HG02623 (cell line): ENCODE data around the gene RITA1.
"Not testable (repeated sequence)": the region's sequence is repeated elsewhere in the genome, so short reads cannot be mapped to it uniquely, and the experiment has no call there.

Source experiments
- ATAC-seq: cut with Tn5 transposase; IDR thresholded peaks from one replicate; pipeline ENCODE4 v1.9.1; 2021; ENCODE audit warnings: moderate library complexity; ENCODE audit not compliant: unreplicated experiment

RITA1 gene

GRCh38 chr12:113201187-113202177 lies 16.0 kb downstream of the RITA1 start:
- ATAC-seq: no peak

GRCh38 chr12:113202300-113203075 lies 17.0 kb downstream of the RITA1 start:
- ATAC-seq: no peak

DNA sequence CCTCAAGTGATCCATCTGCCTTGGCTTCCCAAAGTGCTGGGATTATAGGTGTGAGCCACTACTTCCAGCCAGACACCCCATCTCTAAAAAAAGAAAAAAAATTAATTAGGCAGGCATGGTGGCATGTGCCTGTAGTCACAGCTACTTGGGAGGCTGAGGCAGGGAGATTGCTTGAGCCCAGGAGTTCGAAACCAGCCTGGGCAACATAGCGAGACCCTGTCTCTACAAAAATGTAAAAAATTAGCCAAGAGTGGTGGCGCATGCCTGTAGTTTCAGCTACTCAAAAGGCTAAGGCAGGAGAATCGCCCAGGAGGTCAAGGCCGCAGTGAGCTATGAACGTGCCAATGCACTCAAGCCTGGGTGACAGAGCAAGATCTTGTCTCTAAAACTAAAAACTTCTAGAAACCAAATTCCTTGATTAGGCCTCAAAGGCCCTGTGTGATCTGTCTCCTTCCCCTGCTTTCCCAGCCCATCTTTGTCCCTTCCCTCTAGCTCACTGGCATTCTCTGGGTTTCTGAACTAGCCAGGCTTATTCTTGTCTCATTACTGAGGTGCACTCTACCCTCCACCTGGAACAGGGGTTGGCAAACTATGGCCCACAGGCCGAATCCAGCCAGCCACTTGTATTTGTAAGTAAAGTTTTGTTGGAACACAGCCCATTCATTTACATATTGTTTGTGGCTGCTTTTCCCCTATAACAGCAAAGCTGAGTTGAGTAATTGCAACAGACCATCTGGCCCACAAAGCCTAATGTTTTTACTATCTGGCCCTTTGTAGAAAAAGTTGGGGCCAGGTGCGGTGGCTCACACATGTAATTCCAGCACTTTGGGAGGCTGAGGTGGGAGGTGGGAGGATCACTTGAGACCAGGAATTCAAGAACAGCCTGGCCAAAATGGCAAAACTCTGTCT lies 18.6 kb downstream of the RITA1 start:
- no peak for ATAC-seq

DNA sequence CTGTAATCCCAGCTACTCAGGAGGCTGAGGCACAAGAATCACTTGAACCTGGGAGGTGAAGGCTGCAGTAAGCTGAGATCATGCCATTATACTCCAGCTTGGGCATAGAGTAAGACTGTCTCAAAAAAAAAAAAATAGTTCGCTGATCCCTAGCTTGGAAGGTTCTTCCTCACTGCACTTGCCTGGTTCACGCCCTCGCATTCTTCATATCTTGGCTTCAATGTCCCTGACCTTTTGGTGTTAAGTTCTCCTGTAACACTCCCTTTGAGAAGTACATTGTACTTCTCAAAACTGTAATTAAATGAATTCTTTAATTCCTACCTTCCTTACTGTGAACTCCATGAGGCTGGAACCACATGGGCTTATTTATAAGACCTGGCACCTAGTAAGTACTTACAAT lies 19.3 kb downstream of the RITA1 start:
- ATAC-seq: no peak

- ATAC-seq: not testable (repeated sequence)
These were observed 21.3 kb downstream of the RITA1 start for GRCh38 chr12:113206802-113207201.

- no peak for ATAC-seq
These were observed 22.1 kb downstream of the RITA1 start for GRCh38 chr12:113207613-113208040.

DNA sequence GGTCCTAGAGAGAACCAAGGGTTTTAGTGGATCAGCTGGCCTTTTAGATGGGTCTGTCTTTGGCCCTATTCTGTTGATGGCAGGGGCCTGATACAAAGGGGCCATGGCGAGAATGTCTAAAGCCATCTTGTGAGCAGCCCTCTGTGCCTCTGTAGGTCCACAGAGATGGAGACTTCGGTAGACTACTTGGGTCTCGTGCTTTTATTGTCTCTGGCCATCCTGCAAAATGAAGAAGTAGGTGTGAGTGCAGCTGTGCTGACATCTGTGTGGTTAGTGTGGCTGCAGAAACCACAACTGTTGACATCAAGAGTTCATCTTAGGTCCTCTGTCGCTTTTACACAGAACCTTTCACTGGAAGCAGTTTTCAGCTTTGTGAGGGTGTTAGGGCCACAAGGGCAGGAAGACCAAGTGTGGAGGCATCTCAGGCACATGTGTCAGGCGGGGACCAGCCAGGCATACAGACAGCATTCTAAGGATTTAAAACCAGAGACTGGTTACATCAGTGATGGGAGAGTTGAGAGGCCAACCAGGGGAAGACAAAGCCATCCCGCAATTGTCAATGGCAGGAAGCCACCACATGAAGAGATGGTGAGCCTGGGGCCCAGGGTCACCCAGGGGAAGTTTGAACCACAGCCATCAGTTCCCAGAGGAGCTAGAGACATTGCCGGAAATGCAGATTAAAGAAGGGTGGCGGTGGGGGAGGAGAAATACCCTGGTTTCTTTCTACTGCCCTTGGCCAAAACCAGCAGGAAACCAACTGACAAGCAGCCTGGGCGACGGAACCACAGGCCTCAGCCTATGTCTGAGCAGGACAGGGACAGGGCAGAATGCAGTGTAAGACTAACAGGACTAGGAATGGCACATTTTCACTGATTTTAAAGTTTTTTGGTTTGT lies 22.8 kb downstream of the RITA1 start:
- peak; percentile 65 for ATAC-seq

DNA sequence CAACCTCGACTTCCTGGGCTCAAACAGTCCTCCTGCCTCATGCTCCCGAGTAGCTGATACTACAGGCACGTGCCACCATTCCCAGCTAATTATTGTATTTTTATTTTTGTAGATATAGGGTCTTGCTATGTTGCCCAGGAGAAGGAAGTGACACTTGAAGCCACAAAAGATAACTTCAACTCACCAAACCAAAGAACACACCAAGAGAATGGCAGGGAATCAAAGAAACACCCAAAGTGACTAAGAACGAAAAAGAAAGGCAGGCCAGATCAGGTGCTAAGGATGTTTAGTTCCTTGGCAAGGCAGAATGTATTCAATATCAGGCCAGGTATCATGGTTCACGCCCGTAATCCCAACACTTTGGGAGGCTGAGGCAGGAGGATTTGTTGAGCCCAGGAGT lies 25.6 kb downstream of the RITA1 start:
- no peak for ATAC-seq

GRCh38 chr12:113214895-113215400 lies 29.4 kb downstream of the RITA1 start:
- ATAC-seq: no peak

DNA sequence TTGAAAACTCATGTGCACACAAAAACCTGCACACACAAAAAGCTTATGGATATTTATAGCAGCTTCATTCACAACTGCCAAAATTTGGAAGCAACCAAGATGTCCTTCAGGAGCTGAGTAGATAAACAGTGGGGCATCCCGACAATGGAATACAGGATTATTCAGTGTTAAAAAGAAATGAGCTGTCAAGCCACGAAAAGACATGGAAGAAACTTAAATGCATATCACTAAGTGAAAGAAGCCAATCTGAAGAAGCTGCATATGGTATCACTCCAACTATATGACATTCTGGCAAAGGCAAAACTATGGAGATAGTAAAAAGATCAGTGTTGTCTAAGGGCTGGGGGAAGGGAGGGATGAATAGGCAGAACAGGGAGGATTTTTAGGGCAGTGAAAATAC lies 30.5 kb downstream of the RITA1 start:
- ATAC-seq: no peak

GRCh38 chr12:113220593-113221180 lies 35.2 kb downstream of the RITA1 start:
- no peak for ATAC-seq

GRCh38 chr12:113221181-113221996 lies 35.9 kb downstream of the RITA1 start, which contains the start of gene TPCN1:
Gene TPCN1, plus strand, starts transcription at chr12:113221464. Its CDS starts 5,389 bp downstream, at chr12:113226853.
- ATAC-seq: peak; percentile 84

DNA sequence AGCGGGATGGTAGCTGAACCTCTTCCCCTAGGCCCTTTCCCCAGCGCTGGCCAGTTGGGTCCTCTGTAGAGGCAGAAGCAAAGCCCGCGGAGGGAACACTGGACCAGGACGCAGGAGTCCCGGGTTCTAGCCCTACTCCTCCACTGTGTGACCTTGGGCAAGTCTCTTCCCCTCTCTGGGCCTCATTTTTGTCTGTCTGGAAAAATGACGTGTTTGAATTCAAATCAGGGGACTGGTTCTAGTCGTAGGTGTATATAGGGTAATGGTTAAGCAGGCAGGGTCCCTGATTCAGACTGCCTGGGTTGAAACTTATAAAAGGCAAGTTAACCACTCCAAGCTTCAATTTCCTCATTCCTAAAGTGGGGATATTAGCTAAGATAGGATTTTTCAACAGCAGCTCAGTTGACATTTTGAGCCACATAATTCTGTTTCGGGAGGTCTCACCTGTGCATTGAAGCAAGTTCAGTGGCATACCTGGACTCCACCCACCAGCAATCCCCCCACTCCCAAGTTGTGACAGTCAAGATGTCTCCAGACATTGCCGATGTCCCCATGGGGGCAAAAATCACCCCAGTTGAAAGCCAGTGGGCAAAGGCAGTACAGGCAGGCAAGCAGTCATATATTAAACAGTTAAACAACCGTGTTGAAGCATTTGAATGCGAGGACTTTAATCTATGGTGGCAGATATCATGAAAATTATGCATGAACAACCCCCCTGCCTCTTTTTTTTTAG lies 36.6 kb downstream of the RITA1 start:
- no peak for ATAC-seq

DNA sequence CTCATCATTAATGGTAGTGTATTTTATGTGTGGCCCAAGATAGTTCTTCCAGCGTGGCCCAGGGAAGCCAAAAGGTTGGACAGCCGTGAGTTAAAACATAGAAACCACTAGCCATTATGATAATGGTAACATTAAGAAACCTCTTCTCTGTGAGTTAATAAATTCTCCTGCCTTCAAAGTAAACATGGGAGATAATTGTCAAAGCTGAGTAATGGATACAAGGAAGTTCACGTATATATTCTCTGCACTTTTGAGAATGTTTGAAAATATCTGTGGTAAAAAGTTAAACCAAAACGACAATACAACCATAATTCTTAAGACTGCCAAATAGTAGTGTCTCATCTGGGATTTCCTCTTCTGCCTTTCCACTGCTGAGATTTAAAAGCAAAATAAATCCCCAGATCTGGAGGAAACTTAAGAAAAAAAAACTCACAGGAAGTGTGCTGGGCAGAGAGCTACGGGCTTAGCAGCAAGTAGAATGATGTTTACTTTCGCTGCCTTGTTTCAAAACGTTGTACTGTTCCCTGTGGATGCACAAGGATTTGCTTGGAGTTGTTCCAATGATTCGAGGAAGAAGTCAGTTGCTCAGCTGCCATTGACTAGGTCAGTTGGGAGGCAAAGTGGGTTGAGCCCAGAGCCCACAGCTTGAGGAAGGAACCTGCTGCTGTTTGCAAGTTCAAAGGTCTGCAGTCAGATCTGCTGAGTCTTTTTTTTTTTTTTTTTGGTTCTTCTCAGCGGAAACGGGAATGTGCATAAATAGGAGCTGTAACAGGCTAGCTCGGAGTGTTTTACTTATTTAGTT lies 37.4 kb downstream of the RITA1 start:
- ATAC-seq: no peak

- no peak for ATAC-seq
These were observed 39.4 kb downstream of the RITA1 start for GRCh38 chr12:113224955-113225354.

- ATAC-seq: no peak
These were observed 41.4 kb downstream of the RITA1 start for GRCh38 chr12:113226696-113227568.
